H9 (cell line): ENCODE results near the gene ITPR1. TPM values are rescaled to one million over a fixed set of nuclear protein-coding genes. Genes with fewer than 3 reads are reported as not detected.
A peak's percentile ranks its signal among the peaks of the same experiment; 100 is the strongest.

Source experiments
- DNase-seq: peaks from one replicate; pipeline ENCODE4 v3.0.0-alpha.2; 2017
- H2AFZ ChIP-seq: one replicate; pipeline ENCODE4 v1.6.1; 2013; ENCODE audit warnings: mild to moderate bottlenecking, low read length, control low read depth, moderate library complexity
- H2AK5ac ChIP-seq: 2 replicates; pipeline ENCODE4 v1.6.1; 2013; ENCODE audit warnings: low read length, control low read depth, mixed read lengths; ENCODE audit not compliant: insufficient read length
- H2BK120ac ChIP-seq: one replicate; pipeline ENCODE4 v1.6.1; 2013; ENCODE audit warnings: low read depth, mild to moderate bottlenecking, low read length, control low read depth, inconsistent platforms; ENCODE audit not compliant: poor library complexity, severe bottlenecking
- H2BK12ac ChIP-seq: 2 replicates; pipeline ENCODE4 v1.6.1; 2013; ENCODE audit warnings: low read length, control low read depth, mixed read lengths, low read depth; ENCODE audit not compliant: insufficient read length
- H2BK15ac ChIP-seq: 2 replicates; pipeline ENCODE4 v1.6.1; 2013; ENCODE audit warnings: low read depth, low read length, control low read depth
- H2BK20ac ChIP-seq: one replicate; pipeline ENCODE4 v1.6.1; 2013; ENCODE audit warnings: low read depth, mild to moderate bottlenecking, low read length, control low read depth, inconsistent platforms; ENCODE audit not compliant: poor library complexity, severe bottlenecking
- H2BK5ac ChIP-seq: 2 replicates; pipeline ENCODE4 v1.6.1; 2013; ENCODE audit warnings: low read length, control low read depth, mixed read lengths; ENCODE audit not compliant: insufficient read length
- H3K14ac ChIP-seq: 2 replicates; pipeline ENCODE4 v1.6.1; 2013; ENCODE audit warnings: low read length, control low read depth; ENCODE audit not compliant: insufficient read depth
- H3K18ac ChIP-seq: 2 replicates; pipeline ENCODE4 v1.6.1; 2013; ENCODE audit warnings: low read depth, mild to moderate bottlenecking, mixed read lengths, low read length, control low read depth; ENCODE audit not compliant: insufficient read length
- H3K23ac ChIP-seq: 2 replicates; pipeline ENCODE4 v1.6.1; 2013; ENCODE audit warnings: low read length, control low read depth, mixed read lengths, low read depth; ENCODE audit not compliant: insufficient read length
- H3K23me2 ChIP-seq: 2 replicates; pipeline ENCODE4 v1.6.1; 2013; ENCODE audit warnings: low read depth, mild to moderate bottlenecking, mixed read lengths, low read length, control low read depth; ENCODE audit not compliant: insufficient read length, poor library complexity, severe bottlenecking
- H3K27ac ChIP-seq: 2 replicates; pipeline ENCODE4 v1.5.1; 2013; ENCODE audit warnings: low read length, control low read depth, mixed read lengths, low read depth; ENCODE audit not compliant: insufficient read length
- H3K27me3 ChIP-seq: 2 replicates; pipeline ENCODE4 v1.6.1; 2013; ENCODE audit warnings: low read length, control low read depth, inconsistent platforms; ENCODE audit not compliant: insufficient read depth
- H3K4ac ChIP-seq: 2 replicates; pipeline ENCODE4 v1.6.1; 2013; ENCODE audit warnings: low read depth, mild to moderate bottlenecking, control low read depth, inconsistent platforms, low read length, moderate library complexity
- H3K4me1 ChIP-seq: 2 replicates; pipeline ENCODE4 v1.6.1; 2013; ENCODE audit warnings: low read length, control low read depth, inconsistent platforms; ENCODE audit not compliant: insufficient read depth
- H3K4me2 ChIP-seq: 2 replicates; pipeline ENCODE4 v1.6.1; 2013; ENCODE audit warnings: low read length, control low read depth, mixed read lengths; ENCODE audit not compliant: insufficient read length, insufficient read depth
- H3K56ac ChIP-seq: 2 replicates; pipeline ENCODE4 v1.6.1; 2013; ENCODE audit warnings: low read depth, mild to moderate bottlenecking, mixed read lengths, low read length, control low read depth; ENCODE audit not compliant: insufficient read length
- H3K79me1 ChIP-seq: 2 replicates; pipeline ENCODE4 v1.6.1; 2013; ENCODE audit warnings: low read depth, mild to moderate bottlenecking, moderate library complexity, low read length, control low read depth, inconsistent platforms; ENCODE audit not compliant: insufficient read depth, poor library complexity, severe bottlenecking
- H3K79me2 ChIP-seq: 2 replicates; pipeline ENCODE4 v1.6.1; 2013; ENCODE audit warnings: low read length, control low read depth, inconsistent platforms; ENCODE audit not compliant: insufficient read depth
- H3K9ac ChIP-seq: 2 replicates; pipeline ENCODE4 v1.6.1; 2013; ENCODE audit warnings: low read length, control low read depth, mixed read lengths; ENCODE audit not compliant: insufficient read length; ENCODE audit errors: extremely low read depth
- H3K9me3 ChIP-seq: one replicate; pipeline ENCODE4 v1.6.1; 2013; ENCODE audit warnings: low read depth, low read length, inconsistent platforms; ENCODE audit not compliant: control insufficient read depth
- H3T11ph ChIP-seq: one replicate; pipeline ENCODE4 v1.6.1; 2013; ENCODE audit warnings: mild to moderate bottlenecking, low read length, control low read depth, inconsistent platforms
- H4K20me1 ChIP-seq: one replicate; pipeline ENCODE4 v1.6.1; 2013; ENCODE audit not compliant: control insufficient read depth, insufficient read length, insufficient read depth
- H4K5ac ChIP-seq: 2 replicates; pipeline ENCODE4 v1.6.1; 2013; ENCODE audit warnings: low read depth, mild to moderate bottlenecking, mixed read lengths, low read length, control low read depth; ENCODE audit not compliant: insufficient read length
- H4K8ac ChIP-seq: replicated peaks from 2 replicates; pipeline ENCODE4 v1.6.1; 2013; ENCODE audit warnings: low read length, control low read depth, mixed read lengths, low read depth; ENCODE audit not compliant: insufficient read length
- H4K91ac ChIP-seq: 2 replicates; pipeline ENCODE4 v1.6.1; 2013; ENCODE audit warnings: low read depth, mild to moderate bottlenecking, moderate library complexity, mixed read lengths, low read length, control low read depth; ENCODE audit not compliant: insufficient read length
- H3K27ac Mint-ChIP-seq, 3 experiments: 2 replicates in 2 of 3; 3 replicates in 1 of 3; pipeline ENCODE4 v1.8.0; 2020 to 2021; ENCODE audit warnings: mixed read lengths in 3 of 3, mild to moderate bottlenecking in 1 of 3, moderate library complexity in 1 of 3
- H3K27me3 Mint-ChIP-seq: 2 replicates; pipeline ENCODE4 v1.8.0; 2021; ENCODE audit warnings: low read depth, mild to moderate bottlenecking, moderate library complexity, mixed read lengths
- H3K36me3 Mint-ChIP-seq, 3 experiments: 2 replicates in 2 of 3; 3 replicates in 1 of 3; pipeline ENCODE4 v1.8.0; 2020 to 2021; ENCODE audit warnings: low read depth in 3 of 3, mixed read lengths in 3 of 3; ENCODE audit not compliant: insufficient read depth in 1 of 3
- H3K4me1 Mint-ChIP-seq, 2 experiments: 2 replicates each; pipeline ENCODE4 v1.8.0; 2020; ENCODE audit warnings: mixed read lengths in 2 of 2
- H3K4me3 Mint-ChIP-seq, 2 experiments: 2 replicates in 1 of 2; 3 replicates in 1 of 2; pipeline ENCODE4 v1.8.0; 2020 to 2021; ENCODE audit warnings: mild to moderate bottlenecking in 2 of 2, mixed read lengths in 2 of 2, moderate library complexity in 1 of 2
- H3K9me3 Mint-ChIP-seq, 2 experiments: 2 replicates in 1 of 2; 3 replicates in 1 of 2; pipeline ENCODE4 v1.8.0; 2020; ENCODE audit warnings: mild to moderate bottlenecking in 2 of 2, mixed read lengths in 2 of 2, moderate library complexity in 1 of 2
- WGBS: extraction: QIAGEN DNeasy Blood & Tissue Kit; methylation state at CpG from one replicate; pipeline ENCODE4 v1.1.7; 2013; ENCODE audit warnings: missing lambda C conversion rate, low lambda C conversion rate, mixed read lengths; ENCODE audit not compliant: insufficient read length; ENCODE audit errors: extremely low coverage; 5-methylcytosine and 5-hydroxymethylcytosine counted together
- total RNA-seq: library from RNA; stranded (reverse); gene quantifications from 2 replicates; pipeline ENCODE4 v1.2.1, GENCODE V29; 2021
- TF ChIP-seq, protein P1 (sequence below): fragments of 200-600 bp; sonication (generic); conservative IDR thresholded peaks from 3 replicates; pipeline ENCODE4 v1.8.0; 2021; ENCODE audit warnings: antibody characterized with exemption, mild to moderate bottlenecking

The ITPR1 gene
- total RNA-seq, 1 experiment from 2014 or later, result 4.2 TPM

DNA sequence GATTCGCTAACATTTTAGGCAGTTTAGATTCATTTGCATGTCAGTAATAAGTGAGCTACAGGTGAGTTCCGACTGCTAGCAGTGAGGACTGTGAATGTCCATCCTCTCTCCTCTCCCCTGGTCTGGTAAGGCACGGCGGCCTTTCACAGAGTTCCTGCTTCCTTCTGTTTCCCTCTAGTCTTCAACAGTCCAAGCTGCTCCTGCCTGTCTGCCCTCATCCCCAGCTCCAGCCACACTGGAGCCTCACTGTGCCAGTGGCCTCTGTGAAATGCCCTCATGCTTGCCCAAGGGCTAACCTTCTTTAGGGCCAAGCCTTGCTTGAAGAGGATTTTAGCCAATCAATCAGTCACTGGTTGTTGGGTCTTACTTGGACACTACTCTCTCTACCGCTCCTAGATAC, 340.3 kb downstream of the ITPR1 start:
- no peak overlapping the region for H3K23ac ChIP-seq
- H4K91ac ChIP-seq, result no peak overlapping the region
- H2BK20ac ChIP-seq, result no peak overlapping the region
- H2AFZ ChIP-seq, result no peak overlapping the region
- Mint-ChIP-seq H3K27ac (0 out of 7 replicates have a peak overlapping the region, but pooled peaks of 1 of the 3 experiments have one; percentile 20), H3K4me1 (peaks cover 9 to 10% of the 10 kb centered on the region in 2 experiments), H3K27me3 (no peaks in the 10 kb centered on the region), H3K9me3 (no peaks in the 10 kb centered on the region), H3K36me3 (no peaks in the 10 kb centered on the region), H3K4me3 (no peak overlapping the region)
- H3K4ac ChIP-seq, result no peak overlapping the region
- no peaks in the 10 kb centered on the region for H3K23me2 ChIP-seq
- no peak overlapping the region for H2BK5ac ChIP-seq
- H4K8ac ChIP-seq, result no peak overlapping the region
- H2BK120ac ChIP-seq, result no peak overlapping the region
- no peak overlapping the region for H2BK12ac ChIP-seq
- no peaks in the 10 kb centered on the region for H3K9me3 ChIP-seq
- no peaks in the 10 kb centered on the region for H3K79me1 ChIP-seq
- no CpG with 5 or more reads among the region's 5 CpGs for WGBS
- no peak overlapping the region for H3K27ac ChIP-seq
- DNase-seq, result no peak
- no peaks in the 10 kb centered on the region for H4K20me1 ChIP-seq
- H3K4me1 ChIP-seq, result no peaks in the 10 kb centered on the region; the same call in 1 of the 2 replicates
- no peak overlapping the region; the same call in 1 of the 2 replicates for H3K14ac ChIP-seq
- no peak overlapping the region for H3K4me2 ChIP-seq
- H3T11ph ChIP-seq, result no peak overlapping the region
- no peak overlapping the region for H2AK5ac ChIP-seq
- H3K18ac ChIP-seq, result no peak overlapping the region
- no peaks in the 10 kb centered on the region for H3K27me3 ChIP-seq
- TF ChIP-seq, protein P1, sequence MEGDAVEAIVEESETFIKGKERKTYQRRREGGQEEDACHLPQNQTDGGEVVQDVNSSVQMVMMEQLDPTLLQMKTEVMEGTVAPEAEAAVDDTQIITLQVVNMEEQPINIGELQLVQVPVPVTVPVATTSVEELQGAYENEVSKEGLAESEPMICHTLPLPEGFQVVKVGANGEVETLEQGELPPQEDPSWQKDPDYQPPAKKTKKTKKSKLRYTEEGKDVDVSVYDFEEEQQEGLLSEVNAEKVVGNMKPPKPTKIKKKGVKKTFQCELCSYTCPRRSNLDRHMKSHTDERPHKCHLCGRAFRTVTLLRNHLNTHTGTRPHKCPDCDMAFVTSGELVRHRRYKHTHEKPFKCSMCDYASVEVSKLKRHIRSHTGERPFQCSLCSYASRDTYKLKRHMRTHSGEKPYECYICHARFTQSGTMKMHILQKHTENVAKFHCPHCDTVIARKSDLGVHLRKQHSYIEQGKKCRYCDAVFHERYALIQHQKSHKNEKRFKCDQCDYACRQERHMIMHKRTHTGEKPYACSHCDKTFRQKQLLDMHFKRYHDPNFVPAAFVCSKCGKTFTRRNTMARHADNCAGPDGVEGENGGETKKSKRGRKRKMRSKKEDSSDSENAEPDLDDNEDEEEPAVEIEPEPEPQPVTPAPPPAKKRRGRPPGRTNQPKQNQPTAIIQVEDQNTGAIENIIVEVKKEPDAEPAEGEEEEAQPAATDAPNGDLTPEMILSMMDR, result no peak
- H3K9ac ChIP-seq, result no peak overlapping the region
- H4K5ac ChIP-seq, result no peak overlapping the region
- no peak overlapping the region for H2BK15ac ChIP-seq
- H3K79me2 ChIP-seq, result no peaks in the 10 kb centered on the region
- H3K56ac ChIP-seq, result no peak overlapping the region
